ENCODE data around the gene FOXP1. TPM values are rescaled to one million over a fixed set of nuclear protein-coding genes. Genes with fewer than 3 reads are reported as not detected.

FOXP1 gene
- total RNA-seq, 1 experiment from 2014 or later: 2.9 TPM

- Histone ChIP-seq H3K27me3 (ENCODE audit: control insufficient read depth, insufficient read depth, low read length) (no peaks in the 10 kb centered on the region), H3K27ac (ENCODE audit: low read length) (no peak overlapping the region), H3K9me3 (ENCODE audit: control insufficient read depth, insufficient read depth, low read depth, low read length) (no peaks in the 10 kb centered on the region), H3K4me1 (ENCODE audit: control insufficient read depth, insufficient read depth, low read length) (no peaks in the 10 kb centered on the region), H3K4me3 (ENCODE audit: low read depth in 2 of 2, low read length in 2 of 2) (no peak overlapping the region), H3K36me3 (ENCODE audit: control insufficient read depth, insufficient read depth, low read length) (no peaks in the 10 kb centered on the region)
- CTCF ChIA-PET: no interaction called here
- DNase-seq (ENCODE audit: low read depth, low spot score): no peak
- in situ Hi-C loops (cut with HindIII; ENCODE audit: low pct_unique_long_range_greater_than_20kb, low sequenced_read_pairs) (no loop called here), intact Hi-C loops (cut with micrococcal nuclease; ENCODE audit: unreplicated experiment) (no loop called here)
- TF ChIP-seq REST (IDR thresholded peaks at IDR 0.05; ENCODE audit: insufficient read depth in 1 of 2, low read depth in 2 of 2, low read length in 1 of 2): no peak
- no TSS peak for BruUV-seq (replicated peaks)
- no peak for ATAC-seq
- POLR2A ChIA-PET: no interaction called here
Measured at GRCh38 chr3:71484047-71484446, 99.5 kb downstream of the FOXP1 start.

GRCh38 chr3:71482771-71483170, 100.8 kb downstream of the FOXP1 start:
- Histone ChIP-seq H3K27ac (ENCODE audit: low read length) (no peak overlapping the region), H3K27me3 (ENCODE audit: control insufficient read depth, insufficient read depth, low read length) (no peaks in the 10 kb centered on the region), H3K4me1 (ENCODE audit: control insufficient read depth, insufficient read depth, low read length) (no peaks in the 10 kb centered on the region), H3K4me3 (ENCODE audit: low read depth in 2 of 2, low read length in 2 of 2) (no peak overlapping the region), H3K9me3 (ENCODE audit: control insufficient read depth, insufficient read depth, low read depth, low read length) (no peaks in the 10 kb centered on the region), H3K36me3 (ENCODE audit: control insufficient read depth, insufficient read depth, low read length) (no peaks in the 10 kb centered on the region)
- intact Hi-C loops (cut with micrococcal nuclease; ENCODE audit: unreplicated experiment): no loop called here
- POLR2A ChIA-PET: no interaction called here
- CTCF ChIA-PET: no interaction called here
- BruUV-seq (replicated peaks): no TSS peak
- ATAC-seq: no peak
- no peak for DNase-seq (ENCODE audit: low read depth, low spot score)
- no peak for TF ChIP-seq TCF7L2 (IDR thresholded peaks at IDR 0.05; ENCODE audit: low read depth, low read length)
- no peak for TF ChIP-seq REST (IDR thresholded peaks at IDR 0.05; ENCODE audit: insufficient read depth in 1 of 2, low read depth in 2 of 2, low read length in 1 of 2)
- no peak for TF ChIP-seq CTCF (IDR thresholded peaks at IDR 0.05)
- no peak for TF ChIP-seq POLR2AphosphoS5 (IDR thresholded peaks at IDR 0.05; ENCODE audit: low read depth, low read length)
- no peak for TF ChIP-seq SIN3A (IDR thresholded peaks at IDR 0.05; ENCODE audit: borderline replicate concordance, insufficient read depth, low read depth, low read length)
- in situ Hi-C loops (cut with HindIII; ENCODE audit: low pct_unique_long_range_greater_than_20kb, low sequenced_read_pairs): no loop called here

Measured in Panc1 (cell line).